PC-3 (cell line): ENCODE data around the gene EXOC6. TPM values are rescaled to one million over a fixed set of nuclear protein-coding genes. Genes with fewer than 3 reads are reported as not detected.

ENCODE experiments used
- ATAC-seq: fragments of 200-7000 bp; cut with Tn5 transposase; 2 replicates; pipeline ENCODE4 v1.9.1; 2020; ENCODE audit warnings: mild to moderate bottlenecking, moderate library complexity
- BruUV-seq: library from RNA; stranded (reverse); fragments of 400-500 nt; replicated peaks from 2 replicates; lab custom pipeline; 2021; lab: Mats Ljungman, UMichigan
- CTCF ChIA-PET: fragments of 300-600 bp; sonication (Branson Sonifier 250); formaldehyde crosslinking; loops from one replicate; lab custom pipeline; 2022; ENCODE audit warnings: antibody characterized with exemption; lab: Charles Lee
- POLR2A ChIA-PET: fragments of 300-600 bp; sonication (Branson Sonifier 250); formaldehyde crosslinking; loops from one replicate; lab custom pipeline; 2022; ENCODE audit warnings: antibody characterized with exemption; ENCODE audit not compliant: unreplicated experiment; lab: Charles Lee
- DNase-seq: peaks from one replicate; pipeline ENCODE4 v3.0.0-alpha.2; 2015
- H2AFZ ChIP-seq: fragments of 300-600 bp; sonication (generic); 2 replicates; pipeline ENCODE4 v1.6.0; 2016; ENCODE audit warnings: antibody characterized with exemption, low read length
- H3F3A ChIP-seq: fragments of 300-600 bp; sonication (generic); one replicate; pipeline ENCODE4 v1.6.0; 2017; ENCODE audit warnings: antibody characterized with exemption, low read length, control low read depth, mild to moderate bottlenecking; ENCODE audit not compliant: unreplicated experiment
- H3K27ac ChIP-seq: fragments of 300-600 bp; sonication (generic); 2 replicates; pipeline ENCODE4 v1.5.1; 2016; ENCODE audit warnings: mild to moderate bottlenecking, low read length
- H3K27me3 ChIP-seq: fragments of 300-600 bp; sonication (generic); 2 replicates; pipeline ENCODE4 v1.6.1; 2016; ENCODE audit warnings: low read length, mixed read lengths
- H3K36me3 ChIP-seq: fragments of 300-600 bp; sonication (generic); 2 replicates; pipeline ENCODE4 v1.6.1; 2016; ENCODE audit warnings: low read depth, mixed run types, low read length, mixed read lengths
- H3K4me1 ChIP-seq: fragments of 300-600 bp; sonication (generic); 2 replicates; pipeline ENCODE4 v1.5.1; 2016; ENCODE audit warnings: low read length; ENCODE audit not compliant: insufficient read depth
- H3K4me2 ChIP-seq: fragments of 300-600 bp; sonication (generic); 2 replicates; pipeline ENCODE4 v1.6.0; 2016; ENCODE audit warnings: low read length
- H3K4me3 ChIP-seq: fragments of 300-600 bp; sonication (generic); 2 replicates; pipeline ENCODE4 v1.5.1; 2016; ENCODE audit warnings: mild to moderate bottlenecking, low read length, mixed read lengths
- H3K79me2 ChIP-seq: fragments of 300-600 bp; sonication (generic); 2 replicates; pipeline ENCODE4 v1.6.1; 2017; ENCODE audit warnings: low read length, mixed read lengths
- H3K9ac ChIP-seq: fragments of 300-600 bp; sonication (generic); 2 replicates; pipeline ENCODE4 v1.6.0; 2016; ENCODE audit warnings: mild to moderate bottlenecking, low read length
- H3K9me2 ChIP-seq: fragments of 300-600 bp; sonication (generic); replicated peaks from 2 replicates; pipeline ENCODE4 v1.6.1; 2016; ENCODE audit warnings: mixed run types, low read length, mixed read lengths
- H3K9me3 ChIP-seq: fragments of 300-600 bp; sonication (generic); 2 replicates; pipeline ENCODE4 v1.6.1; 2016; ENCODE audit warnings: low read length, mixed read lengths
- H4K20me1 ChIP-seq: fragments of 300-600 bp; sonication (generic); 2 replicates; pipeline ENCODE4 v1.6.1; 2016; ENCODE audit warnings: low read length, mixed read lengths
- EZH2 ChIP-seq: fragments of 300-600 bp; sonication (generic); IDR thresholded peaks from one replicate; pipeline ENCODE4 v1.6.1; 2017; ENCODE audit warnings: antibody characterized with exemption, mild to moderate bottlenecking, low read length; ENCODE audit not compliant: unreplicated experiment
- EZH2phosphoT487 ChIP-seq: fragments of 300-600 bp; sonication (generic); IDR thresholded peaks from 2 replicates; pipeline ENCODE4 v1.6.1; 2018; ENCODE audit warnings: mild to moderate bottlenecking, antibody characterized with exemption, low read length, borderline replicate concordance
- intact Hi-C: fragments of 100-400 bp; cut with micrococcal nuclease; formaldehyde crosslinking; loops from 2 replicates; pipeline ENCODE4 v1.9.0; 2023
- total RNA-seq: library from RNA; depleted of rRNA; stranded (reverse); fragments of >200 nt; gene quantifications from 2 replicates; pipeline ENCODE4 v1.2.3, GENCODE V29; 2014
- TF ChIP-seq, protein P1 (sequence below): fragments of 300-600 bp; sonication (generic); conservative IDR thresholded peaks from 2 replicates; pipeline ENCODE4 v1.5.1; 2017; ENCODE audit warnings: antibody characterized with exemption, low read depth, mild to moderate bottlenecking, low read length

The EXOC6 gene
- total RNA-seq, 1 experiment from 2014 or later = 5.7 TPM

- 0 out of 2 replicates have a peak overlapping the region, but pooled peaks have one; percentile 31 for H2AFZ ChIP-seq
- no peak for TF ChIP-seq EZH2phosphoT487
- TF ChIP-seq EZH2 = no peak
- TF ChIP-seq, protein P1, sequence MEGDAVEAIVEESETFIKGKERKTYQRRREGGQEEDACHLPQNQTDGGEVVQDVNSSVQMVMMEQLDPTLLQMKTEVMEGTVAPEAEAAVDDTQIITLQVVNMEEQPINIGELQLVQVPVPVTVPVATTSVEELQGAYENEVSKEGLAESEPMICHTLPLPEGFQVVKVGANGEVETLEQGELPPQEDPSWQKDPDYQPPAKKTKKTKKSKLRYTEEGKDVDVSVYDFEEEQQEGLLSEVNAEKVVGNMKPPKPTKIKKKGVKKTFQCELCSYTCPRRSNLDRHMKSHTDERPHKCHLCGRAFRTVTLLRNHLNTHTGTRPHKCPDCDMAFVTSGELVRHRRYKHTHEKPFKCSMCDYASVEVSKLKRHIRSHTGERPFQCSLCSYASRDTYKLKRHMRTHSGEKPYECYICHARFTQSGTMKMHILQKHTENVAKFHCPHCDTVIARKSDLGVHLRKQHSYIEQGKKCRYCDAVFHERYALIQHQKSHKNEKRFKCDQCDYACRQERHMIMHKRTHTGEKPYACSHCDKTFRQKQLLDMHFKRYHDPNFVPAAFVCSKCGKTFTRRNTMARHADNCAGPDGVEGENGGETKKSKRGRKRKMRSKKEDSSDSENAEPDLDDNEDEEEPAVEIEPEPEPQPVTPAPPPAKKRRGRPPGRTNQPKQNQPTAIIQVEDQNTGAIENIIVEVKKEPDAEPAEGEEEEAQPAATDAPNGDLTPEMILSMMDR = peak; percentile 77
- peak; percentile 68 for DNase-seq
- no peak overlapping the region for H3K27ac ChIP-seq
- H3K4me1 ChIP-seq = peaks cover 11% of the 10 kb centered on the region
- no peaks in the 10 kb centered on the region for H3F3A ChIP-seq
- ChIA-PET CTCF (interaction anchor here (0.6 to 0.7 kb wide), 3 partner anchors 13 to 123 kb away, joined by 3 to 5 read pairs (median 3); no protein-coding TSS in a partner anchor), POLR2A (no interaction called here)
- ATAC-seq = 0 out of 2 replicates have a peak, but pooled peaks have one; percentile 27
- no TSS peak for BruUV-seq
- intact Hi-C loops = loop anchor here (2.0 kb wide), 2 partner anchors 73 to 81 kb away; no protein-coding TSS in a partner anchor
- H3K36me3 ChIP-seq = no peaks in the 10 kb centered on the region
- H3K9me3 ChIP-seq = no peaks in the 10 kb centered on the region
- no peak overlapping the region for H3K9ac ChIP-seq
- peak overlapping the region; percentile 31; the same call in 1 of the 2 replicates for H3K4me3 ChIP-seq
- H3K79me2 ChIP-seq = no peaks in the 10 kb centered on the region
- peak overlapping the region; percentile 61 for H3K4me2 ChIP-seq
- no peaks in the 10 kb centered on the region for H4K20me1 ChIP-seq
- H3K9me2 ChIP-seq = no peaks in the 10 kb centered on the region
- no peaks in the 10 kb centered on the region for H3K27me3 ChIP-seq
Observed at GRCh38 chr10:92965314-92965713, 117.0 kb downstream of the EXOC6 start.

DNA sequence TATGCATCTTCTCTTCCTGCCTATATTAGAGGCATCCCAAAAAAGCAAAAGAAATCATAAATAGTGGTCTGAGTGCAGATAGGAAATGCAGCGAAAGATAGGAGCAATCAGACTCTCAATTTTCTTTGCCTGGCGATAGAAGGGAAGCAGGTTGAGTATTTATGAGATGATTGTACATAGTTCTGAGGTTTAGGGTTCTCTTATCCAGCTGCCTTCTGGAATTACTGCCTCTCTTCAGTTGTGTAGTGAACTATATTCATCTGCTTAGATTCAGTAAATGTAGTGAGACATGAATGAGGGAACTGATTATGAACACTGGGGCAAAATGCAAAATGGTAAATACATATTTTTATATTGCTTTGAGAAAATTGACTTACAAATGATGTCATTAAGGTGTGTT is 119.3 kb downstream of the EXOC6 start:
- H3K9me3 ChIP-seq = no peaks in the 10 kb centered on the region
- CTCF ChIA-PET = no interaction called here
- H4K20me1 ChIP-seq = no peaks in the 10 kb centered on the region
- BruUV-seq = no TSS peak
- no peak overlapping the region for H3K4me2 ChIP-seq
- no peak overlapping the region for H3K27ac ChIP-seq
- H3K9me2 ChIP-seq = no peaks in the 10 kb centered on the region
- H2AFZ ChIP-seq = no peak overlapping the region
- H3K79me2 ChIP-seq = no peaks in the 10 kb centered on the region
- H3K9ac ChIP-seq = no peak overlapping the region
- no peaks in the 10 kb centered on the region for H3F3A ChIP-seq
- ATAC-seq (no peak), DNase-seq (no peak)
- H3K27me3 ChIP-seq = no peaks in the 10 kb centered on the region
- POLR2A ChIA-PET = no interaction called here
- TF ChIP-seq, protein P1 = no peak
- TF ChIP-seq EZH2phosphoT487 = no peak
- TF ChIP-seq EZH2 = no peak
- no peaks in the 10 kb centered on the region for H3K36me3 ChIP-seq
- intact Hi-C loops = no loop called here
- H3K4me3 ChIP-seq = no peak overlapping the region
- peaks cover 22% of the 10 kb centered on the region for H3K4me1 ChIP-seq

DNA sequence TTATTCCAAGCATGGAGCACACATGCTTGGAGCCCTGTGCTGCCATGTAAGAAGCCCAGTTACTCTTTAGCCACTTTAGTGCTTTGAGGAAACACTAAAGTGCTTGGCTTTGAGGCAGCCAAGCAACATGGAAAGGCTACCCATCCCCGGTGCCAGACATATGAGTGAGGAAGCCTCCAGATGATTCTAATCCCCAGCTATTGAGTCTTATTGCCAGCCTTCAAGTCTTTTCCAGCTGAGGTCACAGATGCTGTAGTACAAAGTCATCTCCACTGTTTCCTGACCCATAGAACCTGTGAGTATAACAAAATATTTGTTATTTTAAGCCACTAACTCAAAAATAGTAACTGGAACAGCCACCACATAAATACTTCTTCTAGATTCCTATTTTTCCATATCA is 120.8 kb downstream of the EXOC6 start:
- no peak for ATAC-seq
- TF ChIP-seq EZH2phosphoT487 (no peak), EZH2 (no peak)
- TF ChIP-seq, protein P1 = no peak

More for the DNA sequence above, 120.8 kb downstream of the EXOC6 start:
- no peak for DNase-seq
- no peaks in the 10 kb centered on the region for H3K9me3 ChIP-seq
- no peak overlapping the region for H3K4me2 ChIP-seq
- no peaks in the 10 kb centered on the region for H4K20me1 ChIP-seq
- H3K4me1 ChIP-seq = peaks cover 26% of the 10 kb centered on the region
- no peaks in the 10 kb centered on the region for H3K36me3 ChIP-seq
- intact Hi-C loops = no loop called here
- H2AFZ ChIP-seq = no peak overlapping the region
- H3K9ac ChIP-seq = no peak overlapping the region
- no peaks in the 10 kb centered on the region for H3K27me3 ChIP-seq
- no TSS peak for BruUV-seq
- no peaks in the 10 kb centered on the region for H3K79me2 ChIP-seq
- no peaks in the 10 kb centered on the region for H3K9me2 ChIP-seq
- no peak overlapping the region for H3K27ac ChIP-seq
- no peak overlapping the region for H3K4me3 ChIP-seq
- ChIA-PET CTCF (no interaction called here), POLR2A (no interaction called here)
- H3F3A ChIP-seq = no peaks in the 10 kb centered on the region
